Astrocyte of the cerebellum (primary cell): ENCODE data around the gene PRMT1.

Source experiments
- DNase-seq: peaks from one replicate; pipeline ENCODE4 v3.0.0-alpha.2; 2011; ENCODE audit warnings: low read depth
- H3K4me3 ChIP-seq: 2 replicates; pipeline ENCODE4 v1.5.1; 2011; ENCODE audit warnings: mild to moderate bottlenecking, low read depth, low read length, moderate library complexity
- in situ Hi-C: cut with HindIII; loops from 2 replicates; pipeline ENCODE4 v1.10.0; 2017; ENCODE audit warnings: low sequenced_read_pairs
- TF ChIP-seq, protein P1 (sequence below): IDR thresholded peaks from 2 replicates; pipeline ENCODE4 v1.5.1; 2012; ENCODE audit warnings: low read length, low read depth, moderate library complexity, mild to moderate bottlenecking; ENCODE audit errors: missing control alignments

Gene PRMT1

DNA sequence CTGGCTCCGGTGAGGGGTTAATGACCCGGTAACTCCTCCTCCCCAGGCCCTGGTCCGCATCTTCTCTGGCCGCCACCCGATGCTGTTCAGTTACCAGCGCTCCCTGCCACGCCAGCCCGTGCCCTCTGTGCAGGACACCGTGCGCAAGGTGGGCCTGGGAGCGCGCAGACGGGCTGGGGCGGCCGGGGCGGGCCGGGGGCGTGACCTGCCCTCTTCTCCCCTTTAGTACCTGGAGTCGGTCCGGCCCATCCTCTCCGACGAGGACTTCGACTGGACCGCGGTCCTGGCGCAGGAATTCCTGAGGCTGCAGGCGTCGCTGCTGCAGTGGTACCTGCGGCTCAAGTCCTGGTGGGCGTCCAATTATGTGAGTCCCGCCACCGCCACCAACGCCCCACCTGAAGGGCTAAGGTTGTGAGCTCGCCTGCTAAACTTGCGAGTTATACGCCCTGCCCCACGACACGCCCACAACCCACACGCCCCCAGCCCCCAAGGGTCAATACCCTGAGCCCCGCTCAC, 24.3 kb downstream of the PRMT1 start:
- DNase-seq: no peak
- in situ Hi-C loops: no loop called here
- no peak overlapping the region for H3K4me3 ChIP-seq
- TF ChIP-seq, protein P1, sequence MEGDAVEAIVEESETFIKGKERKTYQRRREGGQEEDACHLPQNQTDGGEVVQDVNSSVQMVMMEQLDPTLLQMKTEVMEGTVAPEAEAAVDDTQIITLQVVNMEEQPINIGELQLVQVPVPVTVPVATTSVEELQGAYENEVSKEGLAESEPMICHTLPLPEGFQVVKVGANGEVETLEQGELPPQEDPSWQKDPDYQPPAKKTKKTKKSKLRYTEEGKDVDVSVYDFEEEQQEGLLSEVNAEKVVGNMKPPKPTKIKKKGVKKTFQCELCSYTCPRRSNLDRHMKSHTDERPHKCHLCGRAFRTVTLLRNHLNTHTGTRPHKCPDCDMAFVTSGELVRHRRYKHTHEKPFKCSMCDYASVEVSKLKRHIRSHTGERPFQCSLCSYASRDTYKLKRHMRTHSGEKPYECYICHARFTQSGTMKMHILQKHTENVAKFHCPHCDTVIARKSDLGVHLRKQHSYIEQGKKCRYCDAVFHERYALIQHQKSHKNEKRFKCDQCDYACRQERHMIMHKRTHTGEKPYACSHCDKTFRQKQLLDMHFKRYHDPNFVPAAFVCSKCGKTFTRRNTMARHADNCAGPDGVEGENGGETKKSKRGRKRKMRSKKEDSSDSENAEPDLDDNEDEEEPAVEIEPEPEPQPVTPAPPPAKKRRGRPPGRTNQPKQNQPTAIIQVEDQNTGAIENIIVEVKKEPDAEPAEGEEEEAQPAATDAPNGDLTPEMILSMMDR: no peak

DNA sequence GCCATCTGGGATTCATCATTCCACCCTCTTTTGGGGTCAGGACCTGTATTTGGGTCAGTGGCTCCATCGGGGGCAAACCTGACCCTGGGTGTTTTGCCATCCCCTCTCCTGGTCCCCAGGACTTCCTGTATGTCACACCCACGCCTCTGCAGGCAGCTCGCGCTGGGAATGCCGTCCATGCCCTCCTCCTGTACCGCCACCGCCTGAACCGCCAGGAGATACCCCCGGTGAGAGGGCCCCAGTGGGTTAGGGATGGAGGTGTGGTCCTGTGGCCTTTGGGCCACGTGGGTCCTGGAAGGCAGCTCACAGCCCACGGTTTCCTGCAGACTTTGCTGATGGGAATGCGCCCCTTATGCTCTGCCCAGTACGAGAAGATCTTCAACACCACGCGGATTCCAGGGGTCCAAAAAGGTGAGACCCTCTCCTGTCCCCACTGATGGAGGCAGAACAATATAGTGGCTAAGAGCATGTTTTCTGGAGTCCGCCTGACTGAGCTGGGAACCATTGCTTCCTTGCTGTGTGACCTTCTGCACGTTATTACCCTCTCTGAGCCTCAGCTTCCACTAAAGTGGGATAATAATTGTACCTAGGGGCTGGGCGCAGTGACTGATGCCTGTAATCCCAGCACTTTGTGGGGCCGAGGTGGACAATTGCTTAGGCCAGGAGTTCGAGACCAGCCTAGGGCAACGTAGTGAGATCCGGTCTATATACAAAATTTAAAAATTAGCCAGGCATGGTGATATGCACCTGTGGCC, 28.0 kb downstream of the PRMT1 start:
- TF ChIP-seq, protein P1: no peak
- DNase-seq: no peak
- in situ Hi-C loops: no loop called here
- no peak overlapping the region for H3K4me3 ChIP-seq

DNA sequence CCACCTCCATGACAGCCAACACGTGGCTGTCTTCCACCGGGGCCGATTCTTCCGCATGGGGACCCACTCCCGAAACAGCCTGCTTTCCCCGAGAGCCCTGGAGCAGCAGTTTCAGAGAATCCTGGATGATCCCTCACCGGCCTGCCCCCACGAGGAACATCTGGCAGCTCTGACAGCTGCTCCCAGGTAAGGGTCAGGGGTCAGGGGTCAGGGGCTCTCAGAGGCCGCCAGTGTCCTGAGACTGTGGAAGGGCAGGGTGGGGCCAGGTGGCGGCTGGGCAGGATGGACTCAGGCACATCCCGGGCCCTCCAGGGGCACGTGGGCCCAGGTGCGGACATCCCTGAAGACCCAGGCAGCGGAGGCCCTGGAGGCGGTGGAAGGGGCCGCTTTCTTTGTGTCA, 28.8 kb downstream of the PRMT1 start:
- TF ChIP-seq, protein P1: no peak
- in situ Hi-C loops: no loop called here
- no peak for DNase-seq
- H3K4me3 ChIP-seq: no peak overlapping the region

DNA sequence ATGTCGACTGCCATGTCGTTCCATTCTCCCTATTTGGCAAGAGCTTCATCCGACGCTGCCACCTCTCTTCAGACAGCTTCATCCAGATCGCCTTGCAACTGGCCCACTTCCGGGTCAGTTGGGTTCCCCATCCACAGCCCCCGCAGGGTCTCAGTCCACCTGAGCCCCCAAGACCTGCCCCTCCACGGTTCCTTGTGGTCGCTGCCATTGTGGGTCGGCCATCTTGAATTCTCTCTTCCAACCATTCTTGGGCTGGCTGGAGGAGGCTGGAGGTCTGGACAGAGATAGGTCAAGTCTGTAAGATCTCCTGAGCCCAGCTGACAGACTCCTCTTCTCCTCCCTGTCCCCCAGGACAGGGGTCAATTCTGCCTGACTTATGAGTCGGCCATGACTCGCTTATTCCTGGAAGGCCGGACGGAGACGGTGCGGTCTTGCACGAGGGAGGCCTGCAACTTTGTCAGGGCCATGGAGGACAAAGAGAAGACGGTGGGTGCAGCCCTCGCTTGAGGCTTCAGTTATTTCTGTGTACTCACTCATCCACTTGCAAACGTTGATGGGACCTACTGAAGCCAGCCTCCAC, 33.4 kb downstream of the PRMT1 start:
- DNase-seq: no peak
- in situ Hi-C loops: no loop called here
- TF ChIP-seq, protein P1: no peak
- H3K4me3 ChIP-seq: no peak overlapping the region

DNA sequence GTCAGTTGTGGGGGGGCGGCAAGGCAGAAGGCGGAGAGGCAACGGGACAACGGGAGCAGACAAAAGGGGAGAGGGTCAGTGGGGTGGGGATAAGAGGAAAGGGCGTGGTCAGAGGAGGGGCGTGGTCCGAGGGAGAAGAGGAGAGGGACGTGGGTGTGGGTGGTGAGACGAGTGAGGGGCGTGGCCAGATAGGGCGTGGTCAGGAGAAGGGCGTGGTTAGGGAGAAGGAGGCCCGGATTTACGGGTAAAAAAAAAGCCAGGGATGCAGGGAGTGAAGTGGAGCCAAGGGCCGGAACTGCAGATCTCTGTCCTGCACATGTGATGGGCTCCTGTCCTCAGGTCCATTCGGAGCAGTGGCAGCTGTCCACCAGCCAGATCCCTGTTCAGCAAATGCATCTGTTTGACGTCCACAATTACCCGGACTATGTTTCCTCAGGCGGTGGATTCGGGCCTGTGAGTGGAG, 35.4 kb downstream of the PRMT1 start:
- in situ Hi-C loops: no loop called here
- TF ChIP-seq, protein P1: no peak
- H3K4me3 ChIP-seq: no peak overlapping the region
- no peak for DNase-seq

DNA sequence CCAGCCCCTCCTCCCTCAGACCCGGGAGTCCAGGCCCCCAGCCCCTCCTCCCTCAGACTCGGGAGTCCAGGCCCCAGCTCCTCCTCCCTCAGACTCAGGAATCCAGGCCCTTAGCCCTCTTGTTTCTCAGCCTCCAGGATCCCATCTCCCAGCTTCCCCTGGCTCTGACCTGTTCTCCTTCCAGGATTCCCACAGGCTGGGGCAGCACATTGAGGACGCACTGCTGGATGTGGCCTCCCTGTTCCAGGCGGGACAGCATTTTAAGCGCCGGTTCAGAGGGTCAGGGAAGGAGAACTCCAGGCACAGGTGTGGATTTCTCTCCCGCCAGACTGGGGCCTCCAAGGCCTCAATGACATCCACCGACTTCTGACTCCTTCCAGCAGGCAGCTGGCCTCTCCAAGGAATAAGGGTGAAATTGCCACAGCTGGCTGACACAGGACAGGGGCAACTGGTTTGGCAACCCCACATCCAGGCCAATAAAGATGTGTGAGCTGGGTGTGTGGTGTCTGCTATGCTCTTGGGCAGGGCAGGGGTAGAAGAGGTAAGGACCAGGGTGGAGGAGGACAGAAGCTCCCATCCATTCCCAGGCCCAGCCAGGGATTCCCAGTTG, 36.3 kb downstream of the PRMT1 start:
- no peak for DNase-seq
- TF ChIP-seq, protein P1: no peak
- in situ Hi-C loops: no loop called here
- no peak overlapping the region for H3K4me3 ChIP-seq
